Stimulated activated CD4-positive, alpha-beta T cell treated with anti-CD3 and anti-CD28 coated beads, Interleukin-12 subunit alpha, Interleukin-12 subunit beta, amount 100 ng/mL, for 24 hours (primary cell): Measurements from ENCODE around the gene KLHL11.
A peak's percentile ranks its signal among the peaks of the same experiment; 100 is the strongest.

Experiments
- DNase-seq, 2 experiments: peaks; one replicate each; pipeline ENCODE4 v3.0.0-alpha.2; 2020; ENCODE audit warnings: low read depth in 2 of 2

The KLHL11 gene

GRCh38 chr17:41810659-41811548 is 54.3 kb downstream of the KLHL11 start:
- DNase-seq = peak in 1 of 2 experiments; percentile 11

DNA sequence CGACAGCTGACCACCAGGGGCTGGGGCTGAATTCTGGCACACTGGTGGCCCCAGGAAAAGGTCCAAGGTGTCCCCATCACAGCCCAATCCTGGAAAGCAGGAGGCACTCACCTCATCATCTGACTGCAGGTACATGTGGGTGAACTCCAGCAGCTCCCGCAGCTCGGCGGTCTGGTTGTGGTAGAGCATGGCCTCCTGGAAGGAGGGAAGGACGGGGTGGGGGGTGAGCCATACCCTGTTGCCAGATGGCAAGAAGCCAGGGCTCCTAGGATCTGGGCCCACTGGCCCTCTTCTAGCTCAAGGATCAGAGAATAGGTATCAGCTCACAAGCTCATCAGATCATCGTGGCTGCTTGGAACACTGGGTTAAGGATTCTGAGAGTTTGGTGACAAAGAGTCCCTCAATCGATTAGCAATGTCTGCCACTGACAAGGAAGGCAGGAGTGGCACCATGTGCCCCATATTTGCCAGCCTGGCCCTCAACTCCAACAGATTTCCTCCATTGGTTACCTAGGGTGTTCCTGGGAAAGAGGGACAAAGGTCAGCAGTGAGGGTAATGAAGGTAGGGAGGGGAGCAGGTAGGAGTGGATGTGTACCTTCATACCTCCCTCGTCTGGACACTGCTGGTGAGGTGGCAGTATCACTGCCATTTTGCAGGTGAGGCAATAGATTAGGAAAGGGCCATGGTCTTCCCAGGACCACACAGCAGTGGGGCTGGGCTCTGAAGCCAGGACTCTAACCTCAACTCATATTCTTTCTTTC is 58.4 kb downstream of the KLHL11 start:
- DNase-seq = no peak
